Esophagus squamous epithelium (tissue), 4 donors: ENCODE results near the gene SLC29A1.

Experiments
- CTCF ChIP-seq, 6 experiments: fragments of 450-650 bp in 4 of 6; fragments of 200-600 bp in 2 of 6; sonication (generic) in 2 of 6; IDR thresholded peaks; one replicate each; pipeline ENCODE4 v1.5.1; 2016 to 2019; ENCODE audit warnings: antibody characterized with exemption in 6 of 6, mild to moderate bottlenecking in 4 of 6, moderate library complexity in 4 of 6
- POLR2A ChIP-seq, 4 donors: fragments of 450-650 bp; IDR thresholded peaks; one replicate each; pipeline ENCODE4 v1.6.1; 2017; ENCODE audit warnings: antibody characterized with exemption in 4 of 4, mild to moderate bottlenecking in 4 of 4, moderate library complexity in 3 of 4

DNA sequence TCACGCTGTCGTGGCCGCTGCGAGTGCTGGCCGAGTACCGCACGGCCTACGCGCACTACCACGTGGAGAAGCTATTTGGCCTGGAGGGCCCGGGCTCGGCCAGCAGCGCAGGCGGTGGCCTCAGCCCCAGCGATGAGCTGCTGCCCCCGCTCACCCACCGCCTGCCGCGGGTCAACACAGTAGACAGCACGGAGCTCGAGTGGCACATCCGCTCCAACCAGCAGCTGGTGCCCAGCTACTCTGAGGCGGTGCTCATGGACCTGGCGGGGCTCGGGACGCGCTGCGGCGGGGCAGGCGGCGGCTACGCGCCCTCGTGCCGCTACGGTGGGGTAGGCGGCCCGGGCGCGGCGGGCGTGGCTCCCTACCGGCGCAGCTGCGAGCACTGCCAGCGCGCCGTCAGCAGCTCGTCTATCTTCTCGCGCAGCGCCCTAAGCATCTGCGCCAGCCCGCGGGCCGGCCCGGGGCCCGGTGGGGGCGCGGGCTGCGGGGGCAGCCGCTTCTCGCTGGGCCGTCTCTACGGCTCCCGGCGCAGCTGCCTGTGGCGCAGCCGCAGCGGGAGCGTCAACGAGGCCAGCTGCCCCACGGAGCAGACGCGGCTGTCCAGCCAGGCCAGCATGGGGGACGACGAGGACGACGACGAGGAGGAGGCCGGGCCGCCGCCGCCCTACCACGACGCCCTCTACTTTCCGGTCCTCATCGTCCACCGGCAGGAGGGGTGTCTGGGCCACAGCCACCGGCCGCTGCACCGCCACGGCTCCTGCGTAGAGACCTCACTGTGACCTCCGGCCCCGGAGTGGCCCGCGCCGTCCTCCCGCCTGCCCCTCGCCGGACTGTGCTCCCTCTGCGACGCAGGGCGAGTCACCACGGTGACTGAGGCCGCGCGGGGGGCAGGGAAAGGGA is 52.6 kb downstream of the SLC29A1 start:
- TF ChIP-seq CTCF (IDR thresholded peaks at IDR 0.05), result no peak
- no peak for TF ChIP-seq POLR2A (IDR thresholded peaks at IDR 0.05)
